Ascending aorta (tissue), 2 donors: ENCODE data around the gene NKD1. TPM values are rescaled to one million over a fixed set of nuclear protein-coding genes. Genes with fewer than 3 reads are reported as not detected.

Experiments
- DNase-seq, 2 donors: peaks; one replicate each; pipeline ENCODE4 v3.0.0-alpha.2; 2019; ENCODE audit warnings: low spot score in 2 of 2
- H3K27ac ChIP-seq, 2 donors: fragments of 200-600 bp; sonication (generic); one replicate each; pipeline ENCODE4 v1.5.1; 2016 to 2017; ENCODE audit warnings: mild to moderate bottlenecking in 1 of 2
- H3K27me3 ChIP-seq: fragments of 200-600 bp; sonication (generic); one replicate; pipeline ENCODE4 v1.5.1; 2017
- H3K36me3 ChIP-seq, 2 donors: fragments of 200-600 bp; sonication (generic); one replicate each; pipeline ENCODE4 v1.5.1; 2016
- H3K4me1 ChIP-seq, 2 donors: fragments of 200-600 bp; sonication (generic); one replicate each; pipeline ENCODE4 v1.5.1; 2016 to 2017; ENCODE audit warnings: mild to moderate bottlenecking in 1 of 2
- H3K4me3 ChIP-seq, 2 donors: fragments of 200-600 bp; sonication (generic); one replicate each; pipeline ENCODE4 v1.5.1; 2016 to 2017; ENCODE audit warnings: mild to moderate bottlenecking in 1 of 2
- H3K9me3 ChIP-seq, 2 donors: fragments of 200-600 bp; sonication (generic); one replicate each; pipeline ENCODE4 v1.5.1; 2016
- intact Hi-C: fragments of 100-400 bp; cut with DNase I; formaldehyde crosslinking; loops from one replicate; pipeline ENCODE4 v1.15.1; 2023
- total RNA-seq: library from RNA; depleted of rRNA; stranded (reverse); fragments of >200 nt; gene quantifications from one replicate; pipeline ENCODE4 v1.1.0, GENCODE V29; 2016
- TF ChIP-seq, protein P1 (sequence below), 3 experiments: fragments of 200-600 bp in 2 of 3; fragments of 450-650 bp in 1 of 3; sonication (generic) in 2 of 3; IDR thresholded peaks; one replicate each; pipeline ENCODE4 v1.5.1; 2016 to 2019; ENCODE audit warnings: antibody characterized with exemption in 3 of 3, mild to moderate bottlenecking in 1 of 3, moderate library complexity in 1 of 3

Gene NKD1
- total RNA-seq, 1 donor from 2014 or later: 33.2 TPM

DNA sequence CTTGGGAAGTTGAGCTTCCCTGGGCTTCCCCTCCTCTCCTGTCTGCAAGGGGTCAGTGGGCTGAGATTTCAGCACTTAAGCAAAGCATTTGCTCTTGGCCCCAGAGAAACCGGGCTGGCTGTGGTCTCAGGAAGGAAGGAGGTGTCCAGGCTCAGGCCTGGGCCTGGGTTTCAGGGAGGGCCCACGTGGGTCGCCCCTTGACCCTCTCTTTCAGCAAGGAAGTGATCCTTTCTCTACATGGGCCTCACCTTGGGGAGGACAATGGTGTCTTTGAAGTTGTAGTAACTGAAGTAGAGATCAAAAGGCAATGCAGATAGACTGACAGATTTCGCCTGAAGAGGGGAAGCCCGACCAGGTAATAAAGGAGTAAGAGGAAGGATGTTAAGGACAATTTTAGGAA, 147.9 kb downstream of the NKD1 start:
- no peaks in the 10 kb centered on the region for H3K27me3 ChIP-seq
- no peak for DNase-seq
- intact Hi-C loops: loop anchor here (2.0 kb wide), 1 partner anchor 45 kb away; no protein-coding TSS in a partner anchor
- H3K9me3 ChIP-seq: no peaks in the 10 kb centered on the region
- no peak overlapping the region for H3K4me3 ChIP-seq
- no peaks in the 10 kb centered on the region for H3K36me3 ChIP-seq
- H3K4me1 ChIP-seq: peaks cover 3 to 20% of the 10 kb centered on the region in 2 donors
- TF ChIP-seq, protein P1, sequence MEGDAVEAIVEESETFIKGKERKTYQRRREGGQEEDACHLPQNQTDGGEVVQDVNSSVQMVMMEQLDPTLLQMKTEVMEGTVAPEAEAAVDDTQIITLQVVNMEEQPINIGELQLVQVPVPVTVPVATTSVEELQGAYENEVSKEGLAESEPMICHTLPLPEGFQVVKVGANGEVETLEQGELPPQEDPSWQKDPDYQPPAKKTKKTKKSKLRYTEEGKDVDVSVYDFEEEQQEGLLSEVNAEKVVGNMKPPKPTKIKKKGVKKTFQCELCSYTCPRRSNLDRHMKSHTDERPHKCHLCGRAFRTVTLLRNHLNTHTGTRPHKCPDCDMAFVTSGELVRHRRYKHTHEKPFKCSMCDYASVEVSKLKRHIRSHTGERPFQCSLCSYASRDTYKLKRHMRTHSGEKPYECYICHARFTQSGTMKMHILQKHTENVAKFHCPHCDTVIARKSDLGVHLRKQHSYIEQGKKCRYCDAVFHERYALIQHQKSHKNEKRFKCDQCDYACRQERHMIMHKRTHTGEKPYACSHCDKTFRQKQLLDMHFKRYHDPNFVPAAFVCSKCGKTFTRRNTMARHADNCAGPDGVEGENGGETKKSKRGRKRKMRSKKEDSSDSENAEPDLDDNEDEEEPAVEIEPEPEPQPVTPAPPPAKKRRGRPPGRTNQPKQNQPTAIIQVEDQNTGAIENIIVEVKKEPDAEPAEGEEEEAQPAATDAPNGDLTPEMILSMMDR (IDR thresholded peaks at IDR 0.05): no peak
- H3K27ac ChIP-seq: peak overlapping the region; percentile 47 to 50

DNA sequence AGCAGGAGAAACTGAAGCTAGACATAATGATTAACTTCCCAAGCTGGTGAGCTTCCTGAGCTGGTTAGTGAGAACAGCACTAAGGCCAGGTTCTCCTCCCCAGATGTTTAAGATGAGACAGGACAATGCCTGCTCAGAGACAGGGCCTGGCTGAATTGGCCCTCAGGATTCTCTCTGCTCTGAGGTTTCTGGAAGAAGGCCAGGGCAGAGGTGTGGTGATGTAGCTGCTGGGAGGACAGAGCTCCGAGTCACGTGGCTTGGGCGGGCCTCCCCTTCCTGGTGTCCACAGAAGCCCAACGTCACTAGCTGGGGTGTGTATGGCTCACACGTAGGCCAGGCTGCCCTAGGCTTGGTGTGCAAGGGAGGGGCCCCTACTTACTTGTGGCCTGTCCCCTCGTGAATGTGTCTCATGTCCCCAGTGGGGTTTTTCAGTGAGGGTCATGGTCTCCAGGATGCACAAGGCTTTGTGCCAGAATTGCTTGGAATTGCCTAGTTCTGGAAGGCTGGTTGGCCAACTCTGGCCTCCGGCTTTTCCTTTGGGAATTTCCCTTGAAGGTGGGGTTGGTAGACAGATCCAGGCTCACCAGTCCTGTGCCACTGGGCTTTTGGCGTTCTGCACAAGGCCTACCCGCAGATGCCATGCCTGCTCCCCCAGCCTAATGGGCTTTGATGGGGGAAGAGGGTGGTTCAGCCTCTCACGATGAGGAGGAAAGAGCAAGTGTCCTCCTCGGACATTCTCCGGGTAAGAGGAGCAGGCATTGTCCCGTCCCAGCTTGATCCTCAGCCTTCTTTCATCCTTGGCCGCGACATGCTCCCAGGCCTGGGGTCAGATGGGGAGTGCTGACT, 148.6 kb downstream of the NKD1 start:
- TF ChIP-seq, protein P1 (IDR thresholded peaks at IDR 0.05): no peak
- Histone ChIP-seq H3K9me3 (no peaks in the 10 kb centered on the region), H3K4me3 (peak overlapping the region in 1 of 2 donors; percentile 62), H3K4me1 (peaks cover 3 to 20% of the 10 kb centered on the region in 2 donors), H3K36me3 (no peaks in the 10 kb centered on the region), H3K27ac (peak overlapping the region; percentile 16 to 50), H3K27me3 (no peaks in the 10 kb centered on the region)
- peak; percentile 80 to 85 for DNase-seq
- intact Hi-C loops: loop anchor here (2.0 kb wide), 1 partner anchor 44 kb away; no protein-coding TSS in a partner anchor

DNA sequence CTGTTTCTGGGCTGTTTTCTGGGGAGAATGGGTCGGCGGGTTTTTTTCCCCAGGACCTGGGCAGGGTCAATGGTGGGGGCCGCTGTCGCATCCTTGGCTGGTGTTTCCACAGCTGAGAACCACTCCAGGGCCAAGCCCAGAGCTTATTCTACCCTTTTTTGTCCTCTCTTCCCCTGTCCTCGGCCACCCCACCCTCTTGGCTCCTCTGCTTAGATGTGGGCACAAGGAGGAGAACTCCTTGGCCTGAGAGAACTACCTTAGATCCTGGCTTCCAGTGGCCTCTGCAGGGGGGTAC, 149.2 kb downstream of the NKD1 start:
- H3K27ac ChIP-seq: peak overlapping the region; percentile 16 to 50
- no peak for DNase-seq
- H3K4me3 ChIP-seq: peak overlapping the region; percentile 47 to 62
- H3K27me3 ChIP-seq: no peaks in the 10 kb centered on the region
- H3K9me3 ChIP-seq: no peaks in the 10 kb centered on the region
- intact Hi-C loops: loop anchor here (2.0 kb wide), 1 partner anchor 43 kb away; no protein-coding TSS in a partner anchor
- peaks cover 3 to 20% of the 10 kb centered on the region in 2 donors for H3K4me1 ChIP-seq
- TF ChIP-seq, protein P1 (IDR thresholded peaks at IDR 0.05): no peak
- H3K36me3 ChIP-seq: no peaks in the 10 kb centered on the region

DNA sequence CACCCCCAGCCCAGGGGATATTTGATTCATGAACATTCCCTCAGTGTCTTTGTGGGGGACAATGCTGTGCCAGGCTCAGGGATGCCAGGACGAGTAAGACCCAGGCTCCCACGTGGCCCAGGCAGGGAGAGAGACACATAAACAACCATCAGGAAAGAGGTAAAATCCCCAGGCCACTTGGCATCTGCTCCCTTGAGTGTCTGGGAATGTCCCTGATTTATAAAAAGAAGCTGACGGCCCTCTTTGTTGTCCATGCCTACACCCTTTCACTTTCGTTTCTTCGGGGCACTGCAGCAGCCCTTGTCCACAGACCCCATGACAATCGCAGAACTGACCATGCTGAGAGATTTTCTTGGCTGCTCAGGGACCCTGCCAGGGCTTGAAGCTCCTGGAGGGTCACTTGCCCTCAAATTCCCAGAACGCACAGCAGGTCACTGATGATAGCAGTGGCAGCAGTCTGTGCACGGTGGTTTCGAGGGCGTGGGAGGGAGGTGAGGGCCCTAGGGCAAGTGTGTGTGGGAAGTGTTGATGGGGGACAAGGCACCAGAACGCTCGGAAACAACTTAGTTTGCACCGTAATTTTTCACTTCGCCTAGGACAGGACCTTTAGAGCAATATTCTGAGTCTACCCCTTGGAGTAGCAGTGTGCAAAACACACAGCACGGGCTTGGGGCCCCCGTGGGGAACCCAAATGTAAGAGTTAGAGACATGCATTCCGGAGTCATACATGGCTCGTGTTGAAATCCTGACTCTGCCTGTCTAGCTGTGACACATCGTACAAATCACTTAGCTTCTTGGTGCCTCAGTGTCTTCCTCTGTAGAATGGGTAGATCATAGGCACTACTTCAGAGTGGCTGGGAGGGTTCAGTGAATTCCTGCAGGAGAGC, 149.9 kb downstream of the NKD1 start:
- intact Hi-C loops: loop anchor here (2.0 kb wide), 1 partner anchor 43 kb away; no protein-coding TSS in a partner anchor
- peaks cover 3 to 20% of the 10 kb centered on the region in 2 donors for H3K4me1 ChIP-seq
- TF ChIP-seq, protein P1 (IDR thresholded peaks at IDR 0.05): no peak
- no peaks in the 10 kb centered on the region for H3K9me3 ChIP-seq
- peak overlapping the region; percentile 47 to 62 for H3K4me3 ChIP-seq
- no peak for DNase-seq
- H3K36me3 ChIP-seq: no peaks in the 10 kb centered on the region
- H3K27me3 ChIP-seq: no peaks in the 10 kb centered on the region
- peak overlapping the region; percentile 31 to 50 for H3K27ac ChIP-seq

Other genes with a start within 250 kb of the NKD1 start
- 17.7 TPM for gene BRD7, start 179.4 kb upstream of the NKD1 start, total RNA-seq
- 3.2 TPM for gene SNX20, start 132.9 kb downstream of the NKD1 start, total RNA-seq
- gene NOD2, start 145.2 kb downstream of the NKD1 start, total RNA-seq: 3.8 TPM
- gene CYLD, start 193.7 kb downstream of the NKD1 start, total RNA-seq: 33.2 TPM